MCF 10A (cell line): ENCODE results near the gene SNX3. TPM values are rescaled to one million over a fixed set of nuclear protein-coding genes. Genes with fewer than 3 reads are reported as not detected.

Experiments
- BruUV-seq: library from RNA; stranded (reverse); fragments of 400-500 nt; replicated peaks from 2 replicates; lab custom pipeline; 2021; lab: Mats Ljungman, UMichigan
- CTCF ChIA-PET: fragments of 300-600 bp; sonication (Branson Sonifier 250); formaldehyde crosslinking; extraction: SDS; loops from one replicate; lab custom pipeline; 2021; ENCODE audit warnings: antibody characterized with exemption, inconsistent platforms; lab: Yijun Ruan, JAX
- POLR2A ChIA-PET: fragments of 300-600, 350-650 bp; sonication (Branson Sonifier 250); formaldehyde crosslinking; extraction: SDS; loops from one replicate; lab custom pipeline; 2020; ENCODE audit warnings: antibody characterized with exemption, inconsistent platforms; lab: Yijun Ruan, JAX
- DNase-seq: peaks from one replicate; pipeline ENCODE4 v3.0.0-alpha.2; 2018; ENCODE audit not compliant: unreplicated experiment
- H3K27ac Mint-ChIP-seq: one replicate; pipeline ENCODE4 v1.8.0; 2022; ENCODE audit warnings: mild to moderate bottlenecking, low read depth, mixed read lengths; ENCODE audit not compliant: unreplicated experiment
- H3K27me3 Mint-ChIP-seq: one replicate; pipeline ENCODE4 v1.8.0; 2022; ENCODE audit warnings: mixed read lengths; ENCODE audit not compliant: insufficient read depth, unreplicated experiment
- H3K36me3 Mint-ChIP-seq: one replicate; pipeline ENCODE4 v1.8.0; 2022; ENCODE audit warnings: mild to moderate bottlenecking, moderate library complexity, mixed read lengths; ENCODE audit not compliant: insufficient read depth, unreplicated experiment
- H3K4me1 Mint-ChIP-seq: one replicate; pipeline ENCODE4 v1.8.0; 2022; ENCODE audit warnings: mixed read lengths; ENCODE audit not compliant: insufficient read depth, unreplicated experiment
- H3K4me3 Mint-ChIP-seq: one replicate; pipeline ENCODE4 v1.8.0; 2022; ENCODE audit warnings: mild to moderate bottlenecking, moderate library complexity, mixed read lengths; ENCODE audit not compliant: unreplicated experiment
- H3K9me3 Mint-ChIP-seq: one replicate; pipeline ENCODE4 v1.8.0; 2022; ENCODE audit warnings: mixed read lengths; ENCODE audit not compliant: unreplicated experiment
- intact Hi-C: fragments of 100-400 bp; cut with micrococcal nuclease; formaldehyde crosslinking; loops from 2 replicates; pipeline ENCODE4 v1.14.1; 2022
- total RNA-seq: library from RNA; stranded (reverse); gene quantifications from 2 replicates; pipeline ENCODE4 v1.2.3, GENCODE V29; 2022
- TF ChIP-seq, protein P1 (sequence below): fragments of 200-600 bp; IDR thresholded peaks from one replicate; pipeline ENCODE4 v1.8.0; 2022; ENCODE audit warnings: antibody characterized with exemption, mild to moderate bottlenecking; ENCODE audit not compliant: unreplicated experiment

SNX3 gene
- total RNA-seq, 1 experiment from 2014 or later: 114 TPM

- ChIA-PET POLR2A (no interaction called here), CTCF (interaction anchor here (0.6 kb wide), 1 partner anchor 105 kb away, joined by 3 read pairs; no protein-coding TSS in a partner anchor)
- Mint-ChIP-seq H3K27me3 (peaks cover 56% of the 10 kb centered on the region), H3K27ac (no peak within 1 kb of the TSS), H3K36me3 (no peaks in the 10 kb centered on the region), H3K4me1 (no peaks in the 10 kb centered on the region), H3K4me3 (no peak within 1 kb of the TSS), H3K9me3 (no peaks in the 10 kb centered on the region)
- no peak for DNase-seq
- TF ChIP-seq, protein P1, sequence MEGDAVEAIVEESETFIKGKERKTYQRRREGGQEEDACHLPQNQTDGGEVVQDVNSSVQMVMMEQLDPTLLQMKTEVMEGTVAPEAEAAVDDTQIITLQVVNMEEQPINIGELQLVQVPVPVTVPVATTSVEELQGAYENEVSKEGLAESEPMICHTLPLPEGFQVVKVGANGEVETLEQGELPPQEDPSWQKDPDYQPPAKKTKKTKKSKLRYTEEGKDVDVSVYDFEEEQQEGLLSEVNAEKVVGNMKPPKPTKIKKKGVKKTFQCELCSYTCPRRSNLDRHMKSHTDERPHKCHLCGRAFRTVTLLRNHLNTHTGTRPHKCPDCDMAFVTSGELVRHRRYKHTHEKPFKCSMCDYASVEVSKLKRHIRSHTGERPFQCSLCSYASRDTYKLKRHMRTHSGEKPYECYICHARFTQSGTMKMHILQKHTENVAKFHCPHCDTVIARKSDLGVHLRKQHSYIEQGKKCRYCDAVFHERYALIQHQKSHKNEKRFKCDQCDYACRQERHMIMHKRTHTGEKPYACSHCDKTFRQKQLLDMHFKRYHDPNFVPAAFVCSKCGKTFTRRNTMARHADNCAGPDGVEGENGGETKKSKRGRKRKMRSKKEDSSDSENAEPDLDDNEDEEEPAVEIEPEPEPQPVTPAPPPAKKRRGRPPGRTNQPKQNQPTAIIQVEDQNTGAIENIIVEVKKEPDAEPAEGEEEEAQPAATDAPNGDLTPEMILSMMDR: no peak
- no TSS peak for BruUV-seq
- intact Hi-C loops: no loop called here
Measured at GRCh38 chr6:108165714-108166663, 94.9 kb downstream of the SNX3 start, which contains the start of gene NR2E1. NR2E1 (plus strand) TSS chr6:108166022; CDS start chr6:108166766, 744 bp downstream.

GRCh38 chr6:108164815-108165706, 95.8 kb downstream of the SNX3 start:
- no peaks in the 10 kb centered on the region for H3K9me3 Mint-ChIP-seq
- H3K36me3 Mint-ChIP-seq: no peaks in the 10 kb centered on the region
- H3K27ac Mint-ChIP-seq: no peak overlapping the region
- ChIA-PET POLR2A (no interaction called here), CTCF (no interaction called here)
- peaks cover 65% of the 10 kb centered on the region for H3K27me3 Mint-ChIP-seq
- DNase-seq: no peak
- BruUV-seq: no TSS peak
- H3K4me1 Mint-ChIP-seq: no peaks in the 10 kb centered on the region
- intact Hi-C loops: no loop called here
- TF ChIP-seq, protein P1: no peak
- H3K4me3 Mint-ChIP-seq: no peak overlapping the region

- TF ChIP-seq, protein P1: no peak
- ChIA-PET CTCF (interaction anchor here (0.7 kb wide), 1 partner anchor 46 kb away, joined by 3 read pairs; no protein-coding TSS in a partner anchor), POLR2A (interaction anchor here (0.6 kb wide), 1 partner anchor 260 kb away, joined by 3 read pairs; no protein-coding TSS in a partner anchor)
- Mint-ChIP-seq H3K36me3 (no peaks in the 10 kb centered on the region), H3K4me3 (no peak overlapping the region), H3K4me1 (no peaks in the 10 kb centered on the region), H3K9me3 (no peaks in the 10 kb centered on the region), H3K27ac (no peak overlapping the region), H3K27me3 (peaks cover 71% of the 10 kb centered on the region)
- no peak for DNase-seq
- no TSS peak for BruUV-seq
- intact Hi-C loops: no loop called here
Measured at GRCh38 chr6:108164543-108164814, 96.4 kb downstream of the SNX3 start.
